BLaER1 (cell line): ENCODE data around the gene OTOP3.

Experiments used
- H3K27ac ChIP-seq: shearing (Covaris generic); formaldehyde crosslinking; 2 replicates; pipeline ENCODE4 v1.8.1; 2022
- H3K27me3 ChIP-seq: shearing (Covaris generic); formaldehyde crosslinking; 2 replicates; pipeline ENCODE4 v1.8.1; 2022
- H3K36me3 ChIP-seq: shearing (Covaris generic); formaldehyde crosslinking; 2 replicates; pipeline ENCODE4 v1.8.1; 2022
- H3K4me1 ChIP-seq: shearing (Covaris generic); formaldehyde crosslinking; 2 replicates; pipeline ENCODE4 v1.8.1; 2022
- H3K4me2 ChIP-seq: shearing (Covaris generic); formaldehyde crosslinking; 2 replicates; pipeline ENCODE4 v1.8.1; 2022
- H3K4me3 ChIP-seq: shearing (Covaris generic); formaldehyde crosslinking; 2 replicates; pipeline ENCODE4 v1.8.1; 2022
- H3K9ac ChIP-seq: shearing (Covaris generic); formaldehyde crosslinking; 2 replicates; pipeline ENCODE4 v1.8.1; 2022
- H3K9me3 ChIP-seq: shearing (Covaris generic); formaldehyde crosslinking; 2 replicates; pipeline ENCODE4 v1.8.1; 2022
- H4K20me1 ChIP-seq: shearing (Covaris generic); formaldehyde crosslinking; 2 replicates; pipeline ENCODE4 v1.8.1; 2022
- Cebpa-rat ChIP-seq: shearing (Covaris generic); IDR thresholded peaks from 2 replicates; pipeline ENCODE4 v1.8.1; 2022

Gene OTOP3

DNA sequence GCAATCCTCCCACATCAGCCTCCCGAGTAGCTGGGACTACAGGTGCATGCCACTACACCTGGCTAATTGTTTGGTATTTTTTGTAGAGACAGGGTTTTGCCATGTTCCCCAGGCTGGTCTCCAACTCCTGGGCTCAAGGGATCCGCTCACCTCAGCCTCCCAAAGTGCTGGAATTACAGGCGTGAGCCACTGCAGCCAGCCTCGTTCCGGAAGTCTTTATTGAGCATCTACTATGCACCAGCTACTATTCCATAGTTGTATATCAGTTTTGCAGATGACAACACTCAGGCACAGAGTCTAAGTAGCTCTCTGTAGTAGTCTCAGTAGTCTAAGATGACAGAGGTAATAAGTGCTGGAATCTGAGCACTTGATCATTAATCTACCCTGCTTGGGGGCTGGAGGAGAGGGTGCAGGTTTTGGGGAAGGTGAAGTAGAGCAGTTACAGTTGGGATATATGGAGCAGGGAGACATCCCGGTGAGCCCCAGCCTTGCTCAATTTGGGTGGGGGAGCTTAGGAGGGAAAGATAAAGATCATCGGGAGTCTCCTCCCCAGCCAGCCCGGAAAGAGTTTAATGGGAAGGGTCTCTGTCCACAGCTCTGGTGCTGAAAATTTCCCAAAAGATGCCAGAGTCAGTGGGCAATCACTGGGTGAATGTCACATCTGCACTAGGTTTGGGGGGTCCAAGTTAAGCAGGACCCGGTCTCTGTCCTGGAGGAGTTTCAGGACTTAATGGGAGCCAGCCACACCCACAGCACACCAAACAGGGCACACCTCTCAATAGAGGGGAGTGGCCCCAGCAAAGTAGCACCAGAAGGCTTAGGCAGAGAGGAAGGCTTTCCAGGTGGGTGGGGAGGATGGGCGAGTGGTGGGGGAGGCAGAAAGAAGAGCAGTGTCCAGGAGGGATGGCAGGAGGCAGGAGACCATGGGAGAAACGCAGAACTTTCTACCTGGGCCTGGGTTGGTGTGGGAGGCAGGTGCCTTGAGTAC, 1.7 kb downstream of the OTOP3 start:
- no peak for TF ChIP-seq Cebpa-rat
- no peak overlapping the region for H3K9ac ChIP-seq
- peaks cover 22% of the 10 kb centered on the region for H4K20me1 ChIP-seq
- H3K27me3 ChIP-seq = peaks cover 66% of the 10 kb centered on the region
- peaks cover 8% of the 10 kb centered on the region for H3K4me1 ChIP-seq
- no peak overlapping the region for H3K4me2 ChIP-seq
- no peaks in the 10 kb centered on the region for H3K9me3 ChIP-seq
- no peak overlapping the region for H3K4me3 ChIP-seq
- no peaks in the 10 kb centered on the region for H3K36me3 ChIP-seq
- H3K27ac ChIP-seq = no peak overlapping the region

DNA sequence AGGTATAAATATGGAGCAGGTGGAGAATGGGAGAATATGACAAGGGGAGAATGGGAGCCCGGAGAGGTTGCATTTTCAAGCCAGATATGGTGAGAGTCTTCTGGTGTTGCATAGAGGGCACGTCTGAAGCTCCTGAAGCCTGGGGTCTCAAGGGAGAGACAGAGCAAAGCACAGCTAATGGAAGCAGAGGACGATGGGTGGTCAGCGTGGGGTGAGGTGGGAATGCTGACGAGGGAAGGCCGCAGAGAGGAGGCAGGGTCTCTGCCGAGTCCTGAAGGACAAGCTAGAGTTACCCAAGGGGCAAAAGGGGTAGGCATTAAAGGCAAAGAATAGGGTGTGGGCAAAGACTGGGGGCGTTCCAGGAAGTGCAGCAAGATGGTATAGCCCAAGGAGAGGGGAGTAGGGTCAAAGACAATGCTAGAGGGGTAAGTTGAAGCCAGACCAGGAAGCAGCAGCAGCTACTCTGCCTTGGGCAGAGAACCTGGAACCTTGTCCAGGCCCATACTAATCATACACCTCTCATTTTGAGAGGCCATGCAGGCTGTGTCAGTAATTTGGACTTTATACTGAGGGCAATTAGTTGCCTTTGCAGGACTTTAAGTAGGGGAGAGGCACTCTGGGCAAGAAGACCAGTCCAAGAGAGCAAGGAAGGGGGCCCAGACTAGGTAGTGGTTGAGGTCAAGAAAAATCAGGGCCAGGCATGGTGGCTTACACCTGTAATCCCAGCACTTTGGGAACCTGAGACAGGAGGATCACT, 2.7 kb downstream of the OTOP3 start:
- no peak overlapping the region for H3K4me3 ChIP-seq
- H4K20me1 ChIP-seq = peaks cover 18% of the 10 kb centered on the region
- H3K27me3 ChIP-seq = peaks cover 58% of the 10 kb centered on the region
- no peak overlapping the region for H3K9ac ChIP-seq
- peaks cover 8% of the 10 kb centered on the region for H3K4me1 ChIP-seq
- no peaks in the 10 kb centered on the region for H3K36me3 ChIP-seq
- H3K9me3 ChIP-seq = no peaks in the 10 kb centered on the region
- H3K27ac ChIP-seq = no peak overlapping the region
- no peak overlapping the region for H3K4me2 ChIP-seq
- TF ChIP-seq Cebpa-rat = no peak

DNA sequence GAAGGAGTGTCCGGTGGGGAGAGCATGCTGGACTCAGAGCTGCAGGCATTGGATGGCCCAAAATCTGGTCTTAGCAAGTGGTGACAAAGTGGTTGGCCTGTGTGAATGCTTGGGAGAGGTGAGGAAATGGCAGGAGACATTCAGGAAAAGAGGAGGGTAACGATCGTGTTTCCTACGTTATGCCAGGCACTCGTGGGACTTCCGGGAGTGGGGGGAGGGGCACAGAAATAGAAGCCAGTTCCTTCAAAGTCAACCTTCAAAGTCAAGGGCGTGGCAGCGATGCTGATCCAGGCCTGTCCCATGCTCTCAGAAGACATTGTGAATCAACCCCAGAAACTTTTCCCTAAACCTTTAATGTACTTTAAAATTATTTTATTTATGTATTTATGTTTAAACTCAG, 3.8 kb downstream of the OTOP3 start:
- peaks cover 46% of the 10 kb centered on the region for H3K27me3 ChIP-seq
- H3K4me2 ChIP-seq = peak overlapping the region; percentile 19; the same call in 1 of the 2 replicates

DNA sequence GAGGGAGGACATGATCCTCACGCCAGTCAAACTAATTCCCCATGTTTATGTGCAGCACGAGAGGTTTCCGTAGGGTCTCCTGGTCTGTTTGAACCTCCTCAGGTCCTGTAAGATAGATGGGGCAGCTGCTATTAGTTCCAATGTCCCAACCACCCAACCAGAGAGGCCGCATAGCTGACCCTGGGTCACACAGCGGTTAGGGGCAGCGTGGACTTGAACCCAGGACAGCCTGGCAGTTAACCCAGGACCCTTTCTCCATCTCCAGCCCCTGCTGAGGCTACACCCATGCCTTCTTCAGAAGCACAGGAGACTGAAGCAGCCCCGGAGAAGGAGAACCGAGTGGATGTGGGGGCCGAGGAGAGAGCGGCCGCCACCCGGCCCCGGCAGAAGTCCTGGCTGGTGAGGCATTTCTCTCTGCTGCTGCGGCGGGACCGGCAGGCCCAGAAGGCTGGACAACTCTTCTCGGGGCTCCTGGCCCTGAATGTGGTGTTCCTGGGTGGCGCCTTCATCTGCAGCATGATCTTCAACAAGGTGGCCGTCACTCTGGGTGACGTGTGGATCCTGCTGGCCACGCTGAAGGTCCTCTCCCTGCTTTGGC, 5.5 kb downstream of the OTOP3 start:
- H3K9me3 ChIP-seq = no peaks in the 10 kb centered on the region
- H3K9ac ChIP-seq = no peak overlapping the region
- H3K4me2 ChIP-seq = no peak overlapping the region
- no peaks in the 10 kb centered on the region for H3K36me3 ChIP-seq
- peaks cover 5% of the 10 kb centered on the region for H4K20me1 ChIP-seq
- peaks cover 8% of the 10 kb centered on the region for H3K4me1 ChIP-seq
- H3K4me3 ChIP-seq = no peak overlapping the region
- H3K27me3 ChIP-seq = peaks cover 29% of the 10 kb centered on the region
- TF ChIP-seq Cebpa-rat = no peak
- no peak overlapping the region for H3K27ac ChIP-seq

More for the DNA sequence above, 3.8 kb downstream of the OTOP3 start:
- Histone ChIP-seq H4K20me1 (peaks cover 15% of the 10 kb centered on the region), H3K9me3 (no peaks in the 10 kb centered on the region), H3K27ac (no peak overlapping the region), H3K4me3 (no peak overlapping the region), H3K4me1 (peaks cover 8% of the 10 kb centered on the region), H3K36me3 (no peaks in the 10 kb centered on the region), H3K9ac (no peak overlapping the region)
- TF ChIP-seq Cebpa-rat = no peak

DNA sequence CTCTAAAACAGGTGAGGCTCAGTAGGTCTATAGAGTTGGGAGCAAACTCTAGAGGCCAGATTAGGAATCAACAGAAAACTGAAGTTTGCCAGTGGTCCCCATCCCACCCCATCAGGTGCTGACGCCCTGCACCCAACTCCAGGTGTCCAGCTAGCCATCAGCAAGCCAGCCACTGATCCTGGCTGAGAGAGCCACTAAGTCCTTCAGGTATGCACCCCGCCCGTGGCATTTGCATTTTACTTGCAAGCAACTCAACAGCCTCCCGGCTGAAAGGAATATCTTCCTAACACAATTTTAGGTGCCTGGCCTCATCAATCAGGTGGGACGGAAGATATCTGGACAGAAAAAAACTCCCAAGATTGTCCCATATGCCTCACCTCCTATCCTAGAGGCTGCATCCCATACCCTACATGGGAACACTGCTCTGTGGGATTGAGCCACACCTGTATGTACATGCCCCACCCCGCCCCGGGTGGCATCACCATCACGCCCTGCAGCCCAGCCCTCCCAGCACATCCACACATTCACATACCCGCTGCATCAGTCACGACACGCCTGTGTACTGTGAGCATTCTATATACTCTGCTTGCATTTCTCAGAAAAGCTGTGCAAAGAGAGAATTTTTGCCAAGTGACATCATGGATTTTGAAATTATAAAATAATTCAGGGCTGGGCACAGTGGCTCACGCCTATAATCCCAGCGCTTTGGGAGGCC, 8.3 kb downstream of the OTOP3 start:
- H3K9ac ChIP-seq = no peak overlapping the region
- no peaks in the 10 kb centered on the region for H4K20me1 ChIP-seq
- no peaks in the 10 kb centered on the region for H3K9me3 ChIP-seq
- no peak overlapping the region for H3K4me2 ChIP-seq
- no peak overlapping the region for H3K27ac ChIP-seq
- H3K4me3 ChIP-seq = no peak overlapping the region
- no peaks in the 10 kb centered on the region for H3K36me3 ChIP-seq
- no peak for TF ChIP-seq Cebpa-rat
- H3K4me1 ChIP-seq = peaks cover 8% of the 10 kb centered on the region
- peaks cover 2% of the 10 kb centered on the region; the same call in 1 of the 2 replicates for H3K27me3 ChIP-seq

DNA sequence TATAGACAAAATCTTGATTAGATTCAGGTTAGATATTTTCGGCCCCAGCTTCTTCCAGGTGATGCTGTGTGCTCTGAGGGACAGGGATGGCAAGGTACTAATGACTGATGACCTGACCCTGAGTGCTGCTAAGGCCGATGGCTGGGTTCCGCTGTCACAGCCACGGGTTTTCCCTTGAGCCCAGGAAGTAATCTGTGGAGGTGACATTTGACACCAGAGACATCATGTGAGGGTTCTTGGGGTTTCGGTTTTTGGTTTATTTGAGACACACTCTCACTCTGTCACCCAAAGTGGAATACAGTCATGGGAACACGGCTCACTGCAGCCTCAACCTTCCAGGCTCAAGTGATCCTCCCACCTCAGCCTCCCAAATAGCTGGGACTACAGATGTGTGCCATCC, 9.8 kb downstream of the OTOP3 start:
- no peak for TF ChIP-seq Cebpa-rat
- Histone ChIP-seq H3K4me2 (no peak overlapping the region), H3K27ac (no peak overlapping the region), H3K27me3 (no peaks in the 10 kb centered on the region), H3K4me3 (no peak overlapping the region), H3K9me3 (no peaks in the 10 kb centered on the region), H3K4me1 (no peaks in the 10 kb centered on the region), H3K36me3 (no peaks in the 10 kb centered on the region), H4K20me1 (no peaks in the 10 kb centered on the region), H3K9ac (no peak overlapping the region)

DNA sequence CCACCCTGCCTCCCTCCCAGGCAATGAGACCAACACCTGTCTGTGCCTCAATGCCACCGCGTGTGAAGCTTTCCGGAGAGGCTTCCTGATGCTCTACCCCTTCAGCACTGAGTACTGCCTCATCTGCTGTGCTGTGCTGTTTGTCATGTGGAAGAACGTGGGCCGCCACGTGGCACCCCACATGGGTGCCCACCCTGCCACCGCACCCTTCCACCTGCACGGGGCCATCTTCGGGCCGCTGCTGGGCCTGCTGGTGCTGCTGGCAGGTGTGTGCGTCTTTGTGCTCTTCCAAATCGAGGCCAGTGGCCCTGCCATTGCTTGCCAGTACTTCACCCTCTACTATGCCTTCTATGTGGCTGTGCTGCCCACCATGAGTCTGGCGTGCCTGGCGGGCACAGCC, 10.9 kb downstream of the OTOP3 start:
- H3K27me3 ChIP-seq = no peaks in the 10 kb centered on the region

DNA sequence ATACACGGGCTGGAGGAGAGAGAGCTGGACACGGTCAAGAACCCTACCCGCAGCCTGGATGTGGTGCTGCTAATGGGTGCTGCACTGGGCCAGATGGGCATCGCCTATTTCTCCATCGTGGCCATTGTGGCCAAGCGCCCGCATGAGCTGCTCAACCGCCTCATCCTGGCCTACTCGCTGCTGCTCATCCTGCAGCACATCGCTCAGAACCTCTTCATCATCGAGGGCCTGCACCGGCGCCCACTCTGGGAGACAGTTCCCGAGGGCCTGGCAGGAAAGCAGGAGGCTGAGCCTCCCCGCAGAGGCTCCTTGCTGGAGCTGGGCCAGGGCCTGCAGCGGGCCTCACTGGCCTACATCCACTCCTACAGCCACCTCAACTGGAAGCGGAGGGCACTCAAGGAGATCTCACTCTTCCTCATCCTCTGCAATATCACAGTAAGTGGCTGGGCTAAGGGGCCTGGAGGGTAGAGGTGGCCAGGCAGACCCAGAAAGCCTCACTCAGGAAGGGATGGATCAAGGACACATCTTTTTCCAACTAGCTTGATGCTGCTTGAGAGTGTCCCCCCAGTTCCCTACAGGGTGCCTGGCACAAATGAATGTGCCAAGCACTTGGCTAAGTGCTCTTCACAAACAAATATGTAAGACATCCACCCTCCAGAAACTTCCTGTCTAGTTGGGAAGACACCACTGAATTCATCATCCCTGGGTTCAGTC, 11.5 kb downstream of the OTOP3 start:
- Histone ChIP-seq H4K20me1 (no peaks in the 10 kb centered on the region), H3K27ac (no peak overlapping the region), H3K4me3 (no peak overlapping the region), H3K36me3 (no peaks in the 10 kb centered on the region), H3K9me3 (no peaks in the 10 kb centered on the region), H3K27me3 (no peaks in the 10 kb centered on the region), H3K4me2 (no peak overlapping the region), H3K9ac (no peak overlapping the region), H3K4me1 (no peaks in the 10 kb centered on the region)
- TF ChIP-seq Cebpa-rat = no peak

More for the DNA sequence above, 10.9 kb downstream of the OTOP3 start:
- no peak overlapping the region for H3K4me2 ChIP-seq
- TF ChIP-seq Cebpa-rat = no peak
- no peaks in the 10 kb centered on the region for H3K36me3 ChIP-seq
- H3K4me1 ChIP-seq = no peaks in the 10 kb centered on the region
- H3K9ac ChIP-seq = no peak overlapping the region
- H3K9me3 ChIP-seq = no peaks in the 10 kb centered on the region
- no peaks in the 10 kb centered on the region for H4K20me1 ChIP-seq
- no peak overlapping the region for H3K4me3 ChIP-seq
- no peak overlapping the region for H3K27ac ChIP-seq
